ENCODE data around the gene NBPF10.
"Not testable (repeated sequence)": the region's sequence is repeated elsewhere in the genome, so short reads cannot be mapped to it uniquely, and the experiment has no call there.

Gene NBPF10

GRCh38 chr1:146144465-146144864 lies at the start of gene NBPF10:
Gene NBPF10 (minus strand): TSS chr1:146144804. CDS start chr1:146144769, 35 bp downstream.
- not testable (repeated sequence) for DNase-seq

- DNase-seq, result not testable (repeated sequence)
These were observed 29.9 kb upstream of the NBPF10 start for GRCh38 chr1:146174531-146174930.

- DNase-seq, result not testable (repeated sequence)
These were observed 23.1 kb upstream of the NBPF10 start for GRCh38 chr1:146167740-146168139.

GRCh38 chr1:146167273-146167672 lies 22.7 kb upstream of the NBPF10 start:
- DNase-seq, result not testable (repeated sequence)

All from KG1 (cell line).